ENCODE data around the gene GFRA1. TPM values are rescaled to one million over a fixed set of nuclear protein-coding genes. Genes with fewer than 3 reads are reported as not detected.
A peak's percentile ranks its signal among the peaks of the same experiment; 100 is the strongest.

Gene GFRA1
- total RNA-seq, 1 donor from 2014 or later = 44.1 TPM

GRCh38 chr10:116270771-116271592 lies 2.0 kb downstream of the GFRA1 start:
- Mint-ChIP-seq H3K27ac (ENCODE audit: unreplicated experiment) (no peak overlapping the region), H3K36me3 (ENCODE audit: unreplicated experiment) (no peaks in the 10 kb centered on the region), H3K27me3 (ENCODE audit: unreplicated experiment) (no peaks in the 10 kb centered on the region), H3K4me3 (ENCODE audit: unreplicated experiment) (peak overlapping the region; percentile 92), H3K4me1 (ENCODE audit: unreplicated experiment) (peaks cover 12% of the 10 kb centered on the region), H3K9me3 (ENCODE audit: unreplicated experiment) (no peaks in the 10 kb centered on the region)
- peak; percentile 85 for DNase-seq (ENCODE audit: extremely low spot score, unreplicated experiment)
- TF ChIP-seq CTCF (IDR thresholded peaks at IDR 0.05) = no peak

GRCh38 chr10:116270126-116270770 lies 2.8 kb downstream of the GFRA1 start:
- Mint-ChIP-seq H3K36me3 (ENCODE audit: unreplicated experiment) (no peaks in the 10 kb centered on the region), H3K27me3 (ENCODE audit: unreplicated experiment) (no peaks in the 10 kb centered on the region)
- TF ChIP-seq CTCF (IDR thresholded peaks at IDR 0.05) = no peak

DNA sequence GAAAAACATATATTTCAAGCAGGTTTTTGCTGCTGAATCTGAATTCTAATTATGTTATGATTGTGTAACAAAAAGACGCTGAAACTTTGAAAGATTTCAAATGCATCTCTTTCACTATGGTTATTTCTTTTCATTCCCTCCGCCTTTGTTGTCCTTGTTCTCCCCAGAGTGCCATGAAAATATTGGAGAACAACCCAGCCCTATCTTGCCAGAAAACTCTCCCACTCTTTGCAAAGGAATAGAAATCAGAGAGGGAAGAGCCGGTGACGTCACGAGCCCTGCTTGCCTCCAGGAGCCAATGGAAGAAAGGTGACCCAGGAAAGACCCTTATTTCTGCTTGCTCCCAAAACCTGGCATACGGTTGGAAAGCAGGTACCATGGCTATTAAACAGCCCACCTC lies 3.4 kb downstream of the GFRA1 start:
- no peak for DNase-seq (ENCODE audit: extremely low spot score, unreplicated experiment)
- Mint-ChIP-seq H3K27me3 (ENCODE audit: unreplicated experiment) (no peaks in the 10 kb centered on the region), H3K4me3 (ENCODE audit: unreplicated experiment) (no peak overlapping the region), H3K36me3 (ENCODE audit: unreplicated experiment) (no peaks in the 10 kb centered on the region), H3K27ac (ENCODE audit: unreplicated experiment) (no peak overlapping the region), H3K4me1 (ENCODE audit: unreplicated experiment) (peaks cover 7% of the 10 kb centered on the region), H3K9me3 (ENCODE audit: unreplicated experiment) (no peaks in the 10 kb centered on the region)
- no peak for TF ChIP-seq CTCF (IDR thresholded peaks at IDR 0.05)

More at GRCh38 chr10:116270126-116270770, 2.8 kb downstream of the GFRA1 start:
- DNase-seq (ENCODE audit: extremely low spot score, unreplicated experiment) = no peak
- Mint-ChIP-seq H3K4me1 (ENCODE audit: unreplicated experiment) (peaks cover 12% of the 10 kb centered on the region), H3K4me3 (ENCODE audit: unreplicated experiment) (peak overlapping the region; percentile 27), H3K9me3 (ENCODE audit: unreplicated experiment) (no peaks in the 10 kb centered on the region), H3K27ac (ENCODE audit: unreplicated experiment) (no peak overlapping the region)

- peaks cover 1% of the 10 kb centered on the region for H3K4me1 Mint-ChIP-seq (ENCODE audit: unreplicated experiment)
- no peak overlapping the region for H3K27ac Mint-ChIP-seq (ENCODE audit: unreplicated experiment)
- DNase-seq (ENCODE audit: extremely low spot score, unreplicated experiment) = no peak
- H3K4me3 Mint-ChIP-seq (ENCODE audit: unreplicated experiment) = no peak overlapping the region
- H3K9me3 Mint-ChIP-seq (ENCODE audit: unreplicated experiment) = no peaks in the 10 kb centered on the region
- H3K27me3 Mint-ChIP-seq (ENCODE audit: unreplicated experiment) = no peaks in the 10 kb centered on the region
- no peaks in the 10 kb centered on the region for H3K36me3 Mint-ChIP-seq (ENCODE audit: unreplicated experiment)
- no peak for TF ChIP-seq CTCF (IDR thresholded peaks at IDR 0.05)
Observed at GRCh38 chr10:116268976-116269375, 4.0 kb downstream of the GFRA1 start.

- no peak overlapping the region for H3K27ac Mint-ChIP-seq (ENCODE audit: unreplicated experiment)
- H3K9me3 Mint-ChIP-seq (ENCODE audit: unreplicated experiment) = no peaks in the 10 kb centered on the region
- no peak for DNase-seq (ENCODE audit: extremely low spot score, unreplicated experiment)
- no peaks in the 10 kb centered on the region for H3K36me3 Mint-ChIP-seq (ENCODE audit: unreplicated experiment)
- H3K4me1 Mint-ChIP-seq (ENCODE audit: unreplicated experiment) = peaks cover 5% of the 10 kb centered on the region
- no peak overlapping the region for H3K4me3 Mint-ChIP-seq (ENCODE audit: unreplicated experiment)
- no peak for TF ChIP-seq CTCF (IDR thresholded peaks at IDR 0.05)
- H3K27me3 Mint-ChIP-seq (ENCODE audit: unreplicated experiment) = no peaks in the 10 kb centered on the region
Observed at GRCh38 chr10:116265686-116266085, 7.3 kb downstream of the GFRA1 start.

All from osteocyte (in vitro differentiated cells).